Common myeloid progenitor, CD34-positive (primary cell): ENCODE measurements around the gene SUFU.

Experiments
- CTCF ChIA-PET: fragments of 350-600 bp; sonication (Branson Sonifier 250); formaldehyde crosslinking; loops from one replicate; lab custom pipeline; 2021; ENCODE audit warnings: antibody characterized with exemption; lab: Charles Lee
- POLR2A ChIA-PET: fragments of 350-600 bp; sonication (Branson Sonifier 250); formaldehyde crosslinking; loops from one replicate; lab custom pipeline; 2021; ENCODE audit warnings: antibody characterized with exemption; lab: Charles Lee
- DNase-seq, 3 donors: peaks; one replicate each; pipeline versions ENCODE4 v3.0.0 to v3.0.0-alpha.2; 2013
- H3K27ac ChIP-seq, 2 experiments: 1 replicate in 1 of 2; 2 replicates in 1 of 2; pipeline ENCODE4 v1.7.0; 2013; ENCODE audit warnings: inconsistent platforms in 2 of 2, low read length in 2 of 2, mild to moderate bottlenecking in 2 of 2, low read depth in 1 of 2, moderate library complexity in 1 of 2; ENCODE audit not compliant: severe bottlenecking in 2 of 2, insufficient read depth in 1 of 2, poor library complexity in 1 of 2
- H3K27me3 ChIP-seq, 5 experiments: replicated peaks in 2 of 5; 1 replicate in 3 of 5; 2 replicates in 2 of 5; pipeline versions ENCODE4 v1.6.1 to v1.7.0; 2013; ENCODE audit warnings: low read length in 4 of 5, mild to moderate bottlenecking in 2 of 5, moderate library complexity in 2 of 5, inconsistent platforms in 1 of 5; ENCODE audit not compliant: insufficient read depth in 5 of 5, control insufficient read depth in 4 of 5
- H3K36me3 ChIP-seq, 4 experiments: 1 replicate in 2 of 4; 2 replicates in 2 of 4; pipeline versions ENCODE4 v1.6.1 to v1.7.0; 2013; ENCODE audit warnings: low read length in 3 of 4, control low read depth in 1 of 4, mild to moderate bottlenecking in 1 of 4; ENCODE audit not compliant: control insufficient read depth in 4 of 4, insufficient read depth in 4 of 4
- H3K4me1 ChIP-seq, 4 experiments: 1 replicate in 3 of 4; 2 replicates in 1 of 4; pipeline versions ENCODE4 v1.6.1 to v1.7.1; 2013; ENCODE audit warnings: low read length in 3 of 4, mild to moderate bottlenecking in 3 of 4, control low read depth in 1 of 4, inconsistent platforms in 1 of 4, moderate library complexity in 1 of 4; ENCODE audit not compliant: control insufficient read depth in 4 of 4, insufficient read depth in 4 of 4; ENCODE audit errors: control extremely low read depth in 1 of 4
- H3K4me3 ChIP-seq, 7 experiments: 1 replicate in 4 of 7; 2 replicates in 3 of 7; pipeline versions ENCODE4 v1.5.1 to v1.7.0; 2013; ENCODE audit warnings: mild to moderate bottlenecking in 7 of 7, low read length in 6 of 7, moderate library complexity in 6 of 7, inconsistent platforms in 2 of 7, low read depth in 2 of 7, control low read depth in 1 of 7; ENCODE audit not compliant: insufficient read depth in 4 of 7, control insufficient read depth in 1 of 7; ENCODE audit errors: extremely low read depth in 1 of 7
- H3K9me3 ChIP-seq, 5 experiments: 1 replicate in 4 of 5; 2 replicates in 1 of 5; pipeline versions ENCODE4 v1.6.1 to v1.7.1; 2013; ENCODE audit warnings: low read length in 4 of 5, mild to moderate bottlenecking in 2 of 5, inconsistent platforms in 1 of 5, low read depth in 1 of 5, moderate library complexity in 1 of 5; ENCODE audit not compliant: control insufficient read depth in 4 of 5, insufficient read depth in 2 of 5; ENCODE audit errors: control extremely low read depth in 1 of 5
- WGBS: methylation state at CpG from one replicate; pipeline ENCODE4 v1.1.5; 2013; ENCODE audit not compliant: insufficient coverage; 5-methylcytosine and 5-hydroxymethylcytosine counted together

The SUFU gene

GRCh38 chr10:102620591-102621442 lies 117.0 kb downstream of the SUFU start:
- DNase-seq = no peak
- Histone ChIP-seq H3K4me1 (peaks cover 0 to 39% (median 30%) of the 10 kb centered on the region in 4 experiments), H3K4me3 (no peak overlapping the region), H3K36me3 (peaks cover 0 to 37% (median 10%) of the 10 kb centered on the region in 4 experiments), H3K9me3 (no peaks in the 10 kb centered on the region), H3K27ac (no peak overlapping the region), H3K27me3 (no peaks in the 10 kb centered on the region)
- POLR2A ChIA-PET = interaction anchor here (0.6 kb wide), 1 partner anchor 9 kb away, joined by 3 read pairs; no protein-coding TSS in a partner anchor
- CTCF ChIA-PET = interaction anchor here (1.9 to 2.0 kb wide), 2 partner anchors 10 to 25 kb away, joined by 8 read pairs; no protein-coding TSS in a partner anchor
- 83% methylated on average over 13 of the region's 15 CpGs for WGBS

GRCh38 chr10:102621443-102622325 lies 117.9 kb downstream of the SUFU start:
- 65% methylated on average over 4 of the region's 13 CpGs for WGBS
- CTCF ChIA-PET = interaction anchor here (1.9 to 2.0 kb wide), 2 partner anchors 10 to 25 kb away, joined by 8 read pairs; no protein-coding TSS in a partner anchor
- Histone ChIP-seq H3K4me1 (peaks cover 0 to 39% (median 23%) of the 10 kb centered on the region in 4 experiments), H3K36me3 (peaks cover 0 to 33% (median 10%) of the 10 kb centered on the region in 4 experiments), H3K4me3 (no peak overlapping the region), H3K27me3 (no peaks in the 10 kb centered on the region), H3K9me3 (no peaks in the 10 kb centered on the region), H3K27ac (no peak overlapping the region)
- POLR2A ChIA-PET = no interaction called here
- no peak for DNase-seq

- WGBS = 100% methylated on average over 3 of the region's 3 CpGs
- Histone ChIP-seq H3K4me3 (no peak overlapping the region), H3K36me3 (peaks cover 0 to 17% (median 5%) of the 10 kb centered on the region in 4 experiments), H3K4me1 (peaks cover 0 to 57% (median 21%) of the 10 kb centered on the region in 4 experiments), H3K27ac (no peak overlapping the region), H3K27me3 (no peaks in the 10 kb centered on the region), H3K9me3 (no peaks in the 10 kb centered on the region)
- ChIA-PET POLR2A (no interaction called here), CTCF (interaction anchor here (0.7 to 5.2 kb wide), 5 partner anchors 8 to 45 kb away, joined by 3 to 34 read pairs (median 3); no protein-coding TSS in a partner anchor)
- DNase-seq = no peak
Measured at GRCh38 chr10:102624094-102624493, 120.3 kb downstream of the SUFU start.

GRCh38 chr10:102624751-102625645 lies 121.2 kb downstream of the SUFU start:
- H3K27me3 ChIP-seq = no peaks in the 10 kb centered on the region
- H3K4me3 ChIP-seq = no peak overlapping the region
- no peak overlapping the region for H3K27ac ChIP-seq
- H3K36me3 ChIP-seq = peaks cover 0 to 18% (median 4%) of the 10 kb centered on the region in 4 experiments
- no peak for DNase-seq
- H3K9me3 ChIP-seq = no peaks in the 10 kb centered on the region
- CTCF ChIA-PET = interaction anchor here (1.2 to 5.2 kb wide), 5 partner anchors 8 to 46 kb away, joined by 3 to 34 read pairs (median 3); no protein-coding TSS in a partner anchor
- peaks cover 0 to 66% (median 18%) of the 10 kb centered on the region in 4 experiments for H3K4me1 ChIP-seq
- POLR2A ChIA-PET = no interaction called here
- 91% methylated on average over 10 of the region's 12 CpGs for WGBS

GRCh38 chr10:102626026-102626685 lies 122.4 kb downstream of the SUFU start:
- no peak overlapping the region for H3K4me3 ChIP-seq
- no peak for DNase-seq
- peaks cover 0 to 73% (median 9%) of the 10 kb centered on the region in 4 experiments for H3K4me1 ChIP-seq
- H3K27me3 ChIP-seq = no peaks in the 10 kb centered on the region
- CTCF ChIA-PET = interaction anchor here (0.9 to 5.2 kb wide), 6 partner anchors 8 to 30 kb away, joined by 3 to 34 read pairs (median 3); partner anchors contain the start of gene TRIM8
- H3K9me3 ChIP-seq = no peaks in the 10 kb centered on the region
- POLR2A ChIA-PET = interaction anchor here (0.6 kb wide), 1 partner anchor 370 kb away, joined by 4 read pairs; no protein-coding TSS in a partner anchor
- peaks cover 0 to 26% (median 7%) of the 10 kb centered on the region in 4 experiments for H3K36me3 ChIP-seq
- 88% methylated on average over 7 of the region's 10 CpGs for WGBS
- H3K27ac ChIP-seq = no peak overlapping the region
